ENCODE results near the gene SNAP25. TPM values are rescaled to one million over a fixed set of nuclear protein-coding genes. Genes with fewer than 3 reads are reported as not detected.

SNAP25 gene
- total RNA-seq, 2 experiments from 2014 or later, result not detected

DNA sequence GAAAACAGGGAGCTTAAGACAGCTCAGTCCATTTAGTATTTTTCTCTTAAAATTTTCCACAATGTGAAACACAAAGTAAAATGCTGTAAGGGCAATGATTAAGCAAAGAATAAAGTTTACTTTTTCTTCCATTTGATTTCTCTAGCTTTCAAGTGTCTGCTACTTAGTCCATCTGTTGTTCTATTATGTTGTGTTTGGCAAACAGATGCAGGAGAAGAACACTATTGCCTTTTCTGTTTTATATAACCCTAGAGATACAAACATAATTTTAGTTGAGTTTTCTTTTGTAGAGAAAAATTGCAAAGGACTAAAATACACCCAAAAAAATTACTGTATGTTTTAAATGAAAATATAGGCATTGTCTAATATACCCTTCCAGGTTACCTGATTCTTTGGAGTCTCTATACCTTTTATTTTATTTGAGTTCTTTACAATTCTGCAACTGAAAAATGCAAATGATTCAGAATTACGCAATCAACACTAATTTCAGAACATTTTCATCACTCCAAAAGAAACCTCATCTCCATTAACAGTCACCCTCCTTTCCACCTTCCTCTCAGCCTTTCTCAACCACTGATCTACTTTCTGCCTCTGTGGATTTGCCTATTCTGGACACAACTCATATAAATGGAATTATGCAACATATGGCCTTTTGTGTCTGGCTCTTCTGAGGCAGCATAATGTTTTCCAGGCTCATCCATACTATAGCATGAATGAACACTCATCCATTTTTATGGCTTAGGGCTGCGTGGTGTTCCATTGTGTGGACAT, 118.5 kb downstream of the SNAP25 start:
- Mint-ChIP-seq H3K36me3 (ENCODE audit: low read depth) (no peaks in the 10 kb centered on the region), H3K9me3 (no peaks in the 10 kb centered on the region), H3K4me3 (no peak overlapping the region), H3K27me3 (peaks cover 9% of the 10 kb centered on the region), H3K4me1 (ENCODE audit: low read depth) (no peaks in the 10 kb centered on the region), H3K27ac (no peak overlapping the region)
- POLR2A ChIA-PET, result interaction anchor here (1.4 kb wide), 1 partner anchor 13 kb away, joined by 5 read pairs; no protein-coding TSS in a partner anchor
- CTCF ChIA-PET, result no interaction called here
- TF ChIP-seq, protein P1, sequence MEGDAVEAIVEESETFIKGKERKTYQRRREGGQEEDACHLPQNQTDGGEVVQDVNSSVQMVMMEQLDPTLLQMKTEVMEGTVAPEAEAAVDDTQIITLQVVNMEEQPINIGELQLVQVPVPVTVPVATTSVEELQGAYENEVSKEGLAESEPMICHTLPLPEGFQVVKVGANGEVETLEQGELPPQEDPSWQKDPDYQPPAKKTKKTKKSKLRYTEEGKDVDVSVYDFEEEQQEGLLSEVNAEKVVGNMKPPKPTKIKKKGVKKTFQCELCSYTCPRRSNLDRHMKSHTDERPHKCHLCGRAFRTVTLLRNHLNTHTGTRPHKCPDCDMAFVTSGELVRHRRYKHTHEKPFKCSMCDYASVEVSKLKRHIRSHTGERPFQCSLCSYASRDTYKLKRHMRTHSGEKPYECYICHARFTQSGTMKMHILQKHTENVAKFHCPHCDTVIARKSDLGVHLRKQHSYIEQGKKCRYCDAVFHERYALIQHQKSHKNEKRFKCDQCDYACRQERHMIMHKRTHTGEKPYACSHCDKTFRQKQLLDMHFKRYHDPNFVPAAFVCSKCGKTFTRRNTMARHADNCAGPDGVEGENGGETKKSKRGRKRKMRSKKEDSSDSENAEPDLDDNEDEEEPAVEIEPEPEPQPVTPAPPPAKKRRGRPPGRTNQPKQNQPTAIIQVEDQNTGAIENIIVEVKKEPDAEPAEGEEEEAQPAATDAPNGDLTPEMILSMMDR (IDR thresholded peaks at IDR 0.05), result no peak
- intact Hi-C loops (cut with micrococcal nuclease), result no loop called here
- no peak for DNase-seq
- ATAC-seq, result no peak

DNA sequence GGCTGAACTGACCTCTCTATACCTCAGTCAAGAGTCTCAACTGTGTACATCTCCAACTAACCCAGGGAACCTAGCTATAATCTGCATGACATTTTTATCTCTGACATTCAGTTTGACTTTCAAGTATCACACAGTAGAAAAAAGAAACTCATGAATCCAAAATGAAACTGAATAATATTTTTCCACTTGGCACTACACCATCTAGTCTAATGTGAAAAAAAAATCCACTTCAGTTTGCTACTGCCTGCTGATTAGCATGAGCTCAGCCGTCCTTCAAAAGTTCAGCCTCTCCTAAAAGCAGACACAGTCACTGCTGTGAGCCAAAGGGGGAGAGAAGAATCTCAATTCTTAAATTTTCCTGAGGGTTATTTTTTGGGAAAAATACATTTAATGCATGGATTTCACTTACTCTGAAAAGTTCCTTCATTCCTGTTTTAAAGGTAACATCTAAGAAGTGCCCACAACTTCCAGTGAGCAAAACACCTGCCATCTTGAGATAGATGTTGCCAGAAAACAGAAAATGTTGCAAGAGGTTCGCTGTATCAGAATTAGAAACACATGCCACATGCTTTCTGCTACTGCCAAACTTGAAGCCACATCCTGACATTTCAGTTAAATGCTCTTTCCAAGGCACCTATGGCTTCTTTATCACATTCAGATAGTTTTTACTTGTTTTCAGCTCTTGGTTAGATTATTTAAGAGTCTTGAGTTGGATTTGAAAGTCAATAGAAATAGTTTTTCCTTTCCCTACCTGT, 120.0 kb downstream of the SNAP25 start:
- no peaks in the 10 kb centered on the region for H3K4me1 Mint-ChIP-seq (ENCODE audit: low read depth)
- TF ChIP-seq, protein P1 (IDR thresholded peaks at IDR 0.05), result no peak
- CTCF ChIA-PET, result no interaction called here
- ATAC-seq (no peak), DNase-seq (no peak)
- no peak overlapping the region for H3K4me3 Mint-ChIP-seq
- H3K9me3 Mint-ChIP-seq, result no peaks in the 10 kb centered on the region
- H3K27ac Mint-ChIP-seq, result no peak overlapping the region
- POLR2A ChIA-PET, result interaction anchor here (0.8 kb wide), 1 partner anchor 22 kb away, joined by 3 read pairs; no protein-coding TSS in a partner anchor
- no peaks in the 10 kb centered on the region for H3K36me3 Mint-ChIP-seq (ENCODE audit: low read depth)
- intact Hi-C loops (cut with micrococcal nuclease), result no loop called here
- H3K27me3 Mint-ChIP-seq, result peaks cover 10% of the 10 kb centered on the region

DNA sequence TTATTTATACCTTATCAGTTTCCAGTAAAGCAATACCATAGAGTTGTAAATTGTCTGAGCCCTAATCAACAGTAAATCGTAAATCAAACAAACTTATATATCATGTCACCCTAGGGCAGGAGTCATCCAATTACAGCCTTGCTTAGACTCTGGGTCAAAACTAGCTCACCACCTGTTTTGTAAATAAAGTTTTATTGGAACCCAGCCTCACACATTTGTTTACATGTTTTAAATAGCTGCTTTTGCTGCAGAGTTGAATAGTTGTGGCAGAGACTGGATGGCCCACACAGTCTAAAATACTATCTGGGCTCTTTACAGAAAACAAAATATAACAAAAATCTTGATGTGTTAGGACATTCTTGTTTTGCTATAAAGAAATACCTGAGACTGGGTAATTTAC, 121.0 kb downstream of the SNAP25 start:
- Mint-ChIP-seq H3K4me1 (ENCODE audit: low read depth) (no peaks in the 10 kb centered on the region), H3K9me3 (no peaks in the 10 kb centered on the region), H3K4me3 (no peak overlapping the region), H3K27ac (no peak overlapping the region), H3K27me3 (peaks cover 10% of the 10 kb centered on the region), H3K36me3 (ENCODE audit: low read depth) (no peaks in the 10 kb centered on the region)
- intact Hi-C loops (cut with micrococcal nuclease), result no loop called here
- DNase-seq (no peak), ATAC-seq (no peak)
- POLR2A ChIA-PET, result no interaction called here
- CTCF ChIA-PET, result no interaction called here
- TF ChIP-seq, protein P1 (IDR thresholded peaks at IDR 0.05), result no peak

DNA sequence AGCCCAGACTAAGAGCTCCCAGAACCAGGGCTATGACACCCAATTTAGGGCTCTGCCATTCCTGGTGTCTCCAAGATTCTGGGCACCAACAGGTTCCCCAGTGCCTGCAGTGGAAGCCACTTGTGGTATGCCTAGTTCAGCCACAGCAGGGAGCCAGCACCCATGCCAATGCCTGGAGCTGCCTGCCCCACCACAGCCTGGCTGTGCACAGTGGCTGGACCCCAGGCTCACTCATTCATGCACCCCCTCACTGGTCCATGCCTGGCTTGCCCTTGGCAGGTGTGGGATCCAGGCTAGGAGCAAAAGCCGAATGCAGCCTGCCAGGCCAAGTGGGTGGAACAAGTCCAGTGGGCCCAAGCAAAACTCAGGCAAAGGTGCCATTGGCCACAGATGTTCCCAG, 123.5 kb downstream of the SNAP25 start:
- no peaks in the 10 kb centered on the region for H3K9me3 Mint-ChIP-seq
- H3K27me3 Mint-ChIP-seq, result peaks cover 6% of the 10 kb centered on the region
- intact Hi-C loops (cut with micrococcal nuclease), result no loop called here
- TF ChIP-seq, protein P1 (IDR thresholded peaks at IDR 0.05), result no peak
- H3K4me3 Mint-ChIP-seq, result no peak overlapping the region
- ATAC-seq (no peak), DNase-seq (no peak)
- H3K36me3 Mint-ChIP-seq (ENCODE audit: low read depth), result no peaks in the 10 kb centered on the region
- POLR2A ChIA-PET, result no interaction called here
- CTCF ChIA-PET, result interaction anchor here (1.0 kb wide), 1 partner anchor 9 kb away, joined by 3 read pairs; no protein-coding TSS in a partner anchor
- H3K4me1 Mint-ChIP-seq (ENCODE audit: low read depth), result no peaks in the 10 kb centered on the region
- H3K27ac Mint-ChIP-seq, result no peak overlapping the region

DNA sequence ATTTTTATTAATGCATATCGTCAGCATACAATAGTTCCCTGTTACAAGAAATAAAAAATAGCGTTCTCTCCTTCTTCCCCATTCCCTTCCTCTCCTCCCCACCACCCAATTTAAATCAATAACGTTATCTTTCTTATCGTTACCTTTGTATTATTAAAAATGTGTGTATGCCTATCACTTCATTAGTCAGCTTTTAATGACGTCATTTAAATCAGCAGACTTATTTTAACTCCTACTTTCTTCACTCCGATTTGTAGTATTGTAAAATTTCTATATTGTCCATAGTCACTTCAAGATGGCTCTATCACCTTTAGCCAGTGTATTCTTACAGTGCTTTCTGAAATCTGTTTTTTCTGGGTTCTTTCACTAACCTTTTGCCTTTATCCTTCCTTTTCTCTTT, 126.3 kb downstream of the SNAP25 start:
- CTCF ChIA-PET, result no interaction called here
- no peak overlapping the region for H3K4me3 Mint-ChIP-seq
- no peak overlapping the region for H3K27ac Mint-ChIP-seq

More for the DNA sequence above, 126.3 kb downstream of the SNAP25 start:
- intact Hi-C loops (cut with micrococcal nuclease), result no loop called here
- Mint-ChIP-seq H3K36me3 (ENCODE audit: low read depth) (no peaks in the 10 kb centered on the region), H3K9me3 (no peaks in the 10 kb centered on the region), H3K4me1 (ENCODE audit: low read depth) (no peaks in the 10 kb centered on the region), H3K27me3 (peaks cover 3% of the 10 kb centered on the region)
- DNase-seq (no peak), ATAC-seq (no peak)
- POLR2A ChIA-PET, result no interaction called here
- TF ChIP-seq, protein P1 (IDR thresholded peaks at IDR 0.05), result no peak
